H7 (cell line): ENCODE results near the gene USP48. TPM values are rescaled to one million over a fixed set of nuclear protein-coding genes. Genes with fewer than 3 reads are reported as not detected.
A peak's percentile ranks its signal among the peaks of the same experiment; 100 is the strongest.

Experiments
- DNase-seq: peaks from one replicate; pipeline ENCODE4 v3.0.0; 2012
- H3K27me3 ChIP-seq: 2 replicates; pipeline ENCODE4 v1.6.0; 2011; ENCODE audit warnings: mild to moderate bottlenecking, low read length; ENCODE audit not compliant: control insufficient read depth, insufficient read depth
- H3K36me3 ChIP-seq: replicated peaks from 2 replicates; pipeline ENCODE4 v1.5.1; 2011; ENCODE audit warnings: low read length; ENCODE audit not compliant: control insufficient read depth, insufficient read depth
- H3K4me3 ChIP-seq: 2 replicates; pipeline ENCODE4 v1.5.1; 2011; ENCODE audit warnings: low read depth, mild to moderate bottlenecking, control low read depth, low read length, moderate library complexity; ENCODE audit not compliant: insufficient read depth
- total RNA-seq: library from RNA; depleted of rRNA; stranded (reverse); fragments of >200 nt; shearing (Covaris generic); gene quantifications from 2 replicates; pipeline ENCODE4 v1.2.3, GENCODE V29; 2014

Gene USP48
- total RNA-seq, 1 experiment from 2014 or later: 37.1 TPM

DNA sequence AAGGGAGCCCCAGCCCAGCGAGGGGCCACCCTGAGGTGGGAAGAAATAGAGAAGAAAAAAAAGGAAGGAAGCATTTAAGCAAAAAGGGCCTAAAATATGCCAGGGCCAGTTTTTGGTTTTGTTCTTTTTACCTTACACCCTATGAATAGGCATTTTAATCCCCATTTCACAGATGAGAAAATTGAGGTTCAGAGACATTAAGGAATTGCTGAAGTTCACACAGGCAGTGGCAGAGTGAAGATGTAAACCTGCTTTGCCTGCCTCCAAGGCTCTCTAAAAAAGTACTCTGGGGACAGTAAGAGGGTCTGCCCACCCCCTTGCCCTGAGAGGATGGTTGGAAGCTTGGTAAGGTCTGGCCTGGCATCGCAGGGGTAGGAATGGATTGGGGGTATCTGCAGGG, 133.6 kb downstream of the USP48 start:
- Histone ChIP-seq H3K27me3 (peaks cover 19% of the 10 kb centered on the region), H3K36me3 (no peaks in the 10 kb centered on the region), H3K4me3 (no peak overlapping the region)
- no peak for DNase-seq

DNA sequence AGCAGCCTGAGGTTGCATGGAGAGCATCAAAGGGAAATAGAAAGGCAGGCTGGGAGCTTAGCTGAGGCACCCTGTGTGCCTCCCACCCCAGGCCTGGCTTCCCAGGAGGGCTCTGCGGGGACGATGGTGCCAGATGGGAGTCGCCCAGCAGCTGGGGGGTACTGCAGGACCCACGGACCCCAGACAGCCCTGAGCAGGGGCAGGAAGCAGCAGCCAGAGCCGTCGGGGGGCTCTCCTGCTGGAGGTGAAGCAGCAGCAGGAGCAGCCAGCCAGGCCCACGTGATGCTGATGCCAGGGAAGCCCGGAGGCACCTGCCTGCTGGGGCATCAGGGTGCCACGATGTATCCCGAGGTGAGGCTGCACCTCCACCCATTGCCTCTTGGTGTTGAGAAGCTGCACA, 134.2 kb downstream of the USP48 start:
- Histone ChIP-seq H3K36me3 (no peaks in the 10 kb centered on the region), H3K4me3 (no peak overlapping the region), H3K27me3 (peaks cover 19% of the 10 kb centered on the region)
- no peak for DNase-seq

DNA sequence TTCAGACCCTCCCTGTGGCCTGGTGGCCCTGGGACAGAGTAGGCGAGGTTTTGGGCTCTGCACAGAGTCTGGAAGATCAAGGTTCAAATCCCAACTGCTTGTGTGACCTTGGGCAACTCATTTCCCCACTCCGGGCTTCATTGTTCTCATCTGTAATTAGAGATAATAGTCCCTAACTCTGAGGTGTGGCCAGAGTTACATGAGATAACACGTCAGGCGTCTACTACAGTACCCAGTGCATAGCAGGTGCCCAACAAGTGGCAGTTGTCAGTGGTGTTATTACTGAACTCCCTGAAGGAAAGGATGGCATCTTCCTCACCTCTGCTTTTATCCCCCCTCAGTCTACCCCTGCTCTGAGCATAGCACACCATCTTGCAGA, 134.6 kb downstream of the USP48 start:
- no peak overlapping the region for H3K4me3 ChIP-seq
- peaks cover 19% of the 10 kb centered on the region for H3K27me3 ChIP-seq
- no peaks in the 10 kb centered on the region for H3K36me3 ChIP-seq
- no peak for DNase-seq

DNA sequence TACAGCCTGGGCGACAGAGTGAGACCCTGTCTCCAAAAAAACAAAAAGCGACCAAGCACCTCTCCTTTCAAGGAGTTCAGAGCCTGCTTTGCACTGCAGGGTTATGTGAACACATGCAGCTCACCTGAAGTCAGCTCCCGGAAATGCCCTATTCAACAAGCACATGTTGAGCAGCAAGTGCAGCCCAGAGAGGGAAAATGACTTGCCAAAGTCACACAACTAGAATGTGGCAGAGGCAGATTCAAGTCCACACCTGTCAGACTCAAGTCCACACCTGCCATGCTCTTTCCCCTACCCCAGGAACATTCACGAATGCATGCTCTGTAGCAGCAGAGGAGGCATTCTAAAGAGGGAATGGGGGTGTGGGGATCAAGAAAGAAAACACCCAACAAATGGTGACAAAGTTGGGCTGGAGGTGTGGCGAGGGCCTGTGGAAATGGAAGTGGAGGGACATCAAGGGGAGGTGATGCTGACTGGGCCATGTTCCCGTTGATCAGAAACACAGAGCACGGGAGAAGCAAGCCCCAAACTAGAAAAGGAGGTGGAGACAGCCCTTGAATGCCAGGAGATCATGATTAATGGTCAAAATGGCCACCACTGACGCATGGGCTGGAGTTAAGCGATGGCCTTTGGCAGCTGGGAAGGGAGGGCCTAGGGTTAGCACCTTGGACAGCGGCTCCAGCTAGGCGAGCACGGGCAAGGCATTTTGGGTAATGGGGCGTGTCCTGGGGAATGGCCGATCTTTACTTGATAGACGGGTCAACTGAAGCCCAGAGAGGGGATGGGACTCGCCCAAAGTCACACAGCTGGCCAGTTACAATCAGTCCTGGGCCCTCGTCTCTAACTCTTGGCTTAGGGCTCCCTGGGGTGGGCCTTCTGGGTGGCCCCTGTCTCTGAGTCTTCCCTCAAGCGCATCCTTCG, 135.3 kb downstream of the USP48 start:
- peak; percentile 93 for DNase-seq
- no peaks in the 10 kb centered on the region for H3K36me3 ChIP-seq

DNA sequence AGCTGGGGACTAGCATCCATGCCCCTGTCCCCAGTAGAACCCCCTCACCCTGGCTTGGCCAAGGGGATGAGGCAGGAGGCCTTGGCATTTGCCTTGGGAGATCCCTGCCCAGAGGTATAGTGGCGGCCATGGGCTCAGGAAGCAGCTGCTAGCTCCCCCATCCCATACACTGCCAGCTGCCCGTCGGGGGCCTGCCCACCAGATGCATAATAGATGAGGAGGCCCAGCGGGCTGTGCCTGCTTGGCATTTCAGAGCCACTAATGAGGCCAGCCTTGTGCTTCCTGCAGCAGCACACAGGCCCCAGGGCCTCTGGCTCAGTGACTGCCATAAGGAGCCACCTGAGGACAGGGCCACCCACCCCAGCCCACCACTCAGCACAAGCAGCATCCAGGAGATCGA, 137.4 kb downstream of the USP48 start:
- Histone ChIP-seq H3K36me3 (no peaks in the 10 kb centered on the region), H3K4me3 (no peak overlapping the region), H3K27me3 (peaks cover 2% of the 10 kb centered on the region; the same call in 1 of the 2 replicates)
- no peak for DNase-seq

More for the DNA sequence above, 135.3 kb downstream of the USP48 start:
- Histone ChIP-seq H3K4me3 (no peak overlapping the region), H3K27me3 (peaks cover 16% of the 10 kb centered on the region)

DNA sequence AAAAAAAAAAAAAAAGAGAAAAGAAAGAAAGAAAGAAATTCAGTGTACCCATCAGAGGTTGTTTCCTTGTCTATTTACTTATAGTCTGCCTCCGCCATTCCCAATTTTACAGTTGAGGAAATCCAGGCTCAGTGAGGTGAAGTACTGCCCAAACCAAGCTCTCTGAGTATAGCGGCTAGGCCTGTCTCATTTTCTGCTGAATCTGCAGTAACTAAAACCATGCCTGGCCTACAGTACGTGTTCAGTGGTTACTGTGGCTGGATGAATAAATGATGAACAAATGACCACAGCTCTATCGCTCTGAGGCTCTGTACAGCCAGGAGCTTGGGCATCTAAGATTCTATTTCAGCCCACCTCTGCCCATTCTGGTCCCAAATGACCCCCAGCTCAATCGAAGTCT, 138.0 kb downstream of the USP48 start:
- DNase-seq: no peak
- H3K36me3 ChIP-seq: no peaks in the 10 kb centered on the region
- no peak overlapping the region for H3K4me3 ChIP-seq
- no peaks in the 10 kb centered on the region; the same call in 1 of the 2 replicates for H3K27me3 ChIP-seq

- Histone ChIP-seq H3K36me3 (no peaks in the 10 kb centered on the region), H3K4me3 (no peak overlapping the region), H3K27me3 (no peaks in the 10 kb centered on the region)
- no peak for DNase-seq
Observed at GRCh38 chr1:21644348-21644747, 138.6 kb downstream of the USP48 start.

GRCh38 chr1:21643624-21644023, 139.3 kb downstream of the USP48 start:
- DNase-seq: no peak
- Histone ChIP-seq H3K4me3 (no peak overlapping the region), H3K27me3 (no peaks in the 10 kb centered on the region), H3K36me3 (no peaks in the 10 kb centered on the region)

DNA sequence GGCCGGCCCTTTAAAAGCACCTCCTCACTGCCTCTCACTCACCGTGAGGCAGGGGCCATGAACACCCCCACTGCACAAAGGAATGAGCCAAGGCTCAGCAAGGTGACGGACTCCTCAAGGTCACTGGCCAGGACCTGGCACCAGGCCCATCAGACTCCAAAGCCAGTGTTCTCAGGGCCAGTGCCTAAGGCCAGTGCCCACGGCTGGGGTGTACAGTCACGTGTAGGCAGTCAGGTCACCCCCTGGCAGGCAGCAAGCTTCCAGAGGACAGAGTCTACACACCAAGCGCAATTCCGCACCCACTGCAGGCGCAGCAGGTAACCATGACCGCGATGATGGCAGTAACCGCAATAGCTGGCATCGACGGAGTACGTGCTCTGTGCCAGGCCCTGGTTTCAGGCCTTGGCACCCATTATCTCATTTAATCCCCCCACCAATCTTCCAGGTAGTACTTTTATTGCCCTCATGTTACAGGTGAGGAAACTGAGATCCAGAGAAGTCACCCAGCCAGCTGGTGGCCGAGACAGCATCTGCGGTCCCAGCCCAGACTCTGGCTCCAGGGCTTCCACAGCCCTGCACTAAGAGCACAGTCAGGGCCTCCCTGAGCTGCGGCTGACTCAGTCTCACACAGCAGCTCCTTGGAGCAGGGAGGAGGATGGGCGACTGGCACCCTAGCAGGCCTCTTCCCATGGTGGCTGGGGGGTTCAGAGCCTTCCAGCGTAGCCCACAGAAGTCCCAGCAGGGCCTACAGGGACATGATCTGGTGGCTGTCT, 140.8 kb downstream of the USP48 start:
- Histone ChIP-seq H3K27me3 (no peaks in the 10 kb centered on the region), H3K36me3 (no peaks in the 10 kb centered on the region), H3K4me3 (no peak overlapping the region)
- DNase-seq: no peak

- H3K36me3 ChIP-seq: no peaks in the 10 kb centered on the region
- no peaks in the 10 kb centered on the region for H3K27me3 ChIP-seq
- DNase-seq: no peak
- no peak overlapping the region for H3K4me3 ChIP-seq
Observed at GRCh38 chr1:21641537-21641936, 141.4 kb downstream of the USP48 start.

GRCh38 chr1:21641076-21641475, 141.9 kb downstream of the USP48 start:
- no peaks in the 10 kb centered on the region for H3K27me3 ChIP-seq
- no peak overlapping the region for H3K4me3 ChIP-seq
- H3K36me3 ChIP-seq: no peaks in the 10 kb centered on the region
- DNase-seq: no peak

DNA sequence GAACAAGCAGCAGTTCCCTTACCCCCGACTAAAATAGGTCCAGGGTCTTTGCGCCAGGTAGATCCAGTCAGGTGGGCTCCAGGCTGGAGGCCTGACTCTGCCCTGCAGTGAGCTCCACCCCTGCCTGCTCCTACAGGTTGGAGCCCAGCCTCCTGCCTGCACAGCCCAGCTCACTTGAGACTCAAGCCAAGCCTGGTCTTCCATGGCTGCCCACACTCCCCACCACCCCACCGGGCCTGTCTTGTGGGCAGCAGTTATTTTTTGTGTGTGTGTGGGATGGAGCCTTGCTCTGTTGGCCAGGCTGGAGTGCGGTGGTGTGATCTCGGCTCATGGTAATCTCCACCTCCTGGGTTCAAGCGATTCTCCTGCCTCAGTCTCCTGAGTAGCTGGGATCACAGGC, 142.3 kb downstream of the USP48 start:
- Histone ChIP-seq H3K4me3 (no peak overlapping the region), H3K36me3 (no peaks in the 10 kb centered on the region), H3K27me3 (no peaks in the 10 kb centered on the region)
- DNase-seq: no peak

GRCh38 chr1:21639594-21640041, 143.3 kb downstream of the USP48 start:
- Histone ChIP-seq H3K36me3 (no peaks in the 10 kb centered on the region), H3K27me3 (no peaks in the 10 kb centered on the region), H3K4me3 (no peak overlapping the region)
- no peak for DNase-seq

DNA sequence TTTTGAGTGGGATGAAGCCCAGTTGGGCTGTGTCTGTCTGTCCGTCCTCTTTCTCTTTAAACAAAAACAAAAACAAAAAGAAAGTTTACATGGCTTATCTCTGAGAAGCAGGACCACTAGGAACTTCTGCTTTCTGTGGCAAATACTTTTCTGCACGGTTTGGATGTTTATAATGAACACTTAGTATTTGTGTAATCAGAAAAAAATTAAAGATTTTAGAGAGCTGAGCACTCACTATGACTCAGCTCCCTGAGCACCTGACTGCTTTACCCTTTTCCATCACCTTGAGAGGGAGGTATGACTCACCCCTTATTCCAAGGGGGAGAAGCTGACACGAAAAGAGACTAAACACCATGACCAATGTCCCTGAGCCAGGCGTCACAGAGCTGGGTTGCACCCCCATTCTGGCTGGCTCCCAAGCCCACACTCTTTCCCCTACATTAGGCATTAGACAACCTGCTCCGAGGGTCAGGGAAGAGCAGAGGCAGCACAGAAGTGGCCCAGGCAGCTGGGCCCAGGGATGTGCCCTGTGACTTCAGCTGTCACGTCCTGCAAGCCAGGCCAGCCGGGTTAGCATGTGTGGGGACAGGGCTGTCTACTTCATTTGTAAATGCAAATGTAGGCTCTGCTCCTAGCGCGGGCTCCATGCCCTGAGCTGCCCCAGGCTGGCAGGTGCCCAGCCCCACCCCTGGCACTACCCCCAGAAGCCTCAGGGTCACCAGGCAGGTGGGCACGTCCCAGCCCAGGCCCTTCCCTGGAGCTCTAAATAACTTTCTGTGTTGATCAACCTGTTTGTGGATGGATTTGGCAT, 144.2 kb downstream of the USP48 start:
- Histone ChIP-seq H3K27me3 (no peaks in the 10 kb centered on the region), H3K4me3 (no peak overlapping the region), H3K36me3 (no peaks in the 10 kb centered on the region)
- DNase-seq: no peak
